Kidney tubule cell (primary cell): ENCODE results near the gene NR1H4.
"Not testable (repeated sequence)": the region's sequence is repeated elsewhere in the genome, so short reads cannot be mapped to it uniquely, and the experiment has no call there.

Experiments
- DNase-seq: peaks from one replicate; pipeline ENCODE4 v3.0.0-alpha.2; 2018; ENCODE audit warnings: low spot score

NR1H4 gene

GRCh38 chr12:100473716-100474150, at the start of gene NR1H4:
Gene NR1H4 (plus strand): TSS chr12:100473866. CDS start chr12:100493324, 19,458 bp downstream.
- DNase-seq, result peak; percentile 93

- no peak for DNase-seq
Observed at GRCh38 chr12:100426145-100426544, 47.5 kb upstream of the NR1H4 start.

GRCh38 chr12:100427078-100427477, 46.6 kb upstream of the NR1H4 start:
- DNase-seq, result peak; percentile 92

GRCh38 chr12:100430251-100430650, 43.4 kb upstream of the NR1H4 start:
- not testable (repeated sequence) for DNase-seq

- DNase-seq, result no peak
Observed at GRCh38 chr12:100433701-100434100, 40.0 kb upstream of the NR1H4 start.

- DNase-seq, result no peak
Observed at GRCh38 chr12:100434177-100434576, 39.5 kb upstream of the NR1H4 start.

GRCh38 chr12:100435957-100436356, 37.7 kb upstream of the NR1H4 start:
- no peak for DNase-seq

GRCh38 chr12:100437038-100437841, 36.4 kb upstream of the NR1H4 start:
- no peak for DNase-seq

- DNase-seq, result no peak
Observed at GRCh38 chr12:100439797-100440196, 33.9 kb upstream of the NR1H4 start.

GRCh38 chr12:100442403-100442802, 31.3 kb upstream of the NR1H4 start:
- no peak for DNase-seq

- DNase-seq, result no peak
Observed at GRCh38 chr12:100443434-100443833, 30.2 kb upstream of the NR1H4 start.

- DNase-seq, result no peak
Observed at GRCh38 chr12:100445081-100445481, 28.6 kb upstream of the NR1H4 start.

- no peak for DNase-seq
Observed at GRCh38 chr12:100447381-100447780, 26.3 kb upstream of the NR1H4 start.

- no peak for DNase-seq
Observed at GRCh38 chr12:100448656-100449055, 25.0 kb upstream of the NR1H4 start.

- DNase-seq, result peak; percentile 6
Observed at GRCh38 chr12:100450735-100451134, 22.9 kb upstream of the NR1H4 start.

- no peak for DNase-seq
Observed at GRCh38 chr12:100453951-100454350, 19.7 kb upstream of the NR1H4 start.

GRCh38 chr12:100455896-100456295, 17.8 kb upstream of the NR1H4 start:
- no peak for DNase-seq

- no peak for DNase-seq
Observed at GRCh38 chr12:100458191-100458590, 15.5 kb upstream of the NR1H4 start.

- DNase-seq, result no peak
Observed at GRCh38 chr12:100460702-100461101, 13.0 kb upstream of the NR1H4 start.

- DNase-seq, result no peak
Observed at GRCh38 chr12:100461330-100461973, 12.2 kb upstream of the NR1H4 start.

- no peak for DNase-seq
Observed at GRCh38 chr12:100463661-100464060, 10.0 kb upstream of the NR1H4 start.

- no peak for DNase-seq
Observed at GRCh38 chr12:100464529-100464928, 9.1 kb upstream of the NR1H4 start.

- no peak for DNase-seq
Observed at GRCh38 chr12:100468126-100468525, 5.5 kb upstream of the NR1H4 start.
